Activated gamma-delta T cell treated with anti-CD3 and anti-CD28 coated beads, Interleukin-2, amount 50 U/mL, for 16 hours (primary cell): ENCODE measurements around the gene ATN1.
A peak's percentile ranks its signal among the peaks of the same experiment; 100 is the strongest.

Experiments
- DNase-seq: peaks from one replicate; pipeline ENCODE4 v3.0.0-alpha.2; 2020; ENCODE audit warnings: low read depth

The ATN1 gene

GRCh38 chr12:6957741-6958608 lies 30.2 kb downstream of the ATN1 start:
- DNase-seq, result no peak

- DNase-seq, result no peak
Measured at GRCh38 chr12:6958609-6959057, 30.9 kb downstream of the ATN1 start.

GRCh38 chr12:6959058-6959804 lies 31.5 kb downstream of the ATN1 start:
- peak; percentile 68 for DNase-seq

GRCh38 chr12:6959805-6960592 lies 32.2 kb downstream of the ATN1 start:
- no peak for DNase-seq

GRCh38 chr12:6960593-6961277 lies 33.0 kb downstream of the ATN1 start:
- no peak for DNase-seq

- DNase-seq, result peak; percentile 90
Measured at GRCh38 chr12:6961278-6961694, 33.5 kb downstream of the ATN1 start.

- DNase-seq, result no peak
Measured at GRCh38 chr12:6961695-6962284, 34.0 kb downstream of the ATN1 start.

GRCh38 chr12:6962285-6963015 lies 34.7 kb downstream of the ATN1 start:
- DNase-seq, result no peak

GRCh38 chr12:6963016-6963731 lies 35.4 kb downstream of the ATN1 start:
- DNase-seq, result no peak

- DNase-seq, result no peak
Measured at GRCh38 chr12:6963791-6964413, 36.1 kb downstream of the ATN1 start.

- no peak for DNase-seq
Measured at GRCh38 chr12:6964605-6965025, 36.9 kb downstream of the ATN1 start.

- DNase-seq, result peak; percentile 81
Measured at GRCh38 chr12:6965026-6965661, 37.4 kb downstream of the ATN1 start.

GRCh38 chr12:6965714-6966113 lies 38.0 kb downstream of the ATN1 start:
- no peak for DNase-seq

GRCh38 chr12:6966351-6966750 lies 38.6 kb downstream of the ATN1 start:
- no peak for DNase-seq

GRCh38 chr12:6967651-6968100 lies 39.9 kb downstream of the ATN1 start:
- no peak for DNase-seq

- no peak for DNase-seq
Measured at GRCh38 chr12:6968426-6968825, 40.7 kb downstream of the ATN1 start.

- DNase-seq, result no peak
Measured at GRCh38 chr12:6970096-6970527, 42.4 kb downstream of the ATN1 start.

GRCh38 chr12:6974180-6974579 lies 46.4 kb downstream of the ATN1 start:
- no peak for DNase-seq
